GM18951 (cell line): ENCODE measurements around the gene TPPP.
"Not testable (repeated sequence)": the region's sequence is repeated elsewhere in the genome, so short reads cannot be mapped to it uniquely, and the experiment has no call there.

Experiments
- POLR2A ChIP-seq: IDR thresholded peaks from 4 replicates; pipeline ENCODE4 v1.6.1; 2011; ENCODE audit warnings: mild to moderate bottlenecking; ENCODE audit not compliant: insufficient read length, insufficient read depth; ENCODE audit errors: extremely low read depth
- in situ Hi-C: fragments of 300-500 bp; cut with MboI; formaldehyde crosslinking; loops from one replicate; pipeline ENCODE4 v1.12.0; 2022; ENCODE audit warnings: low sequenced_read_pairs, mixed read lengths, inconsistent platforms; ENCODE audit not compliant: unreplicated experiment

Gene TPPP

DNA sequence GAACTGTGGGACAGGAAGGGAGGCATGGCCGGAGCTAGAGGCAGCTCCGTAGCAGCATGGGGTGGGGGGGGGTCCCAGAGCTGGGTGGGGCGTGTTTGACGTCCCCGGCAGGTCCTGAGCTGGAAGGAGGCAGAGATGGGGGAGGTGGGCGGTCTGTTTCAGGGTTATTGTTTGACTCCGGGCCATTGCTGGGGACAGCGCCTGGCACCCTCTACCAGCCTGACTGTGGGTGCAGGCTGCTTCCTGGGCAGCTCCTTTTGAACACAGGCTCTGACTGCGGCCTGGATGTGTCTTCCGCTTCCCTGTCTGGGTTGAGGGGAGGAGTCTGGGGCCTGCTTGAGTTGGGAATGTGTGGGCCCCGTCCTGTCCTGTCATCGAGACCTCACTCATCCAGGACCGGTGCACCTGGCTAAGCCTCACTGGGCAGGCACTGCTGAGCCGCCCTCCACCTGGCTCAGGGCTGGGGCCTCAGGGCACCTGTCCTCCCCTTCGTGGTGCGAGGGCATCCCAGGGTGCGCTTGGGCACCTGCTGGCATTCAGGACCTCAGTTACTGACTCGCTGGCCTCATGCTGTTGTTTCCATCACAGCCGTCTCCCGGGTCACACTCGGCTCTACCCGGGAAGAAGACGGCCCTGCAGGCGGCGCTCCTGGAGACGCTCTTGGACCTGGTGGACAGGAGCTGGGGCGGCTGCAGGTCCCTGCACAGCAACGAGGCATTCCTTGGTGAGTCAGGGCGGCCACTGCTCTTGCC, 54.5 kb downstream of the TPPP start:
- TF ChIP-seq POLR2A = no peak
- in situ Hi-C loops = no loop called here

DNA sequence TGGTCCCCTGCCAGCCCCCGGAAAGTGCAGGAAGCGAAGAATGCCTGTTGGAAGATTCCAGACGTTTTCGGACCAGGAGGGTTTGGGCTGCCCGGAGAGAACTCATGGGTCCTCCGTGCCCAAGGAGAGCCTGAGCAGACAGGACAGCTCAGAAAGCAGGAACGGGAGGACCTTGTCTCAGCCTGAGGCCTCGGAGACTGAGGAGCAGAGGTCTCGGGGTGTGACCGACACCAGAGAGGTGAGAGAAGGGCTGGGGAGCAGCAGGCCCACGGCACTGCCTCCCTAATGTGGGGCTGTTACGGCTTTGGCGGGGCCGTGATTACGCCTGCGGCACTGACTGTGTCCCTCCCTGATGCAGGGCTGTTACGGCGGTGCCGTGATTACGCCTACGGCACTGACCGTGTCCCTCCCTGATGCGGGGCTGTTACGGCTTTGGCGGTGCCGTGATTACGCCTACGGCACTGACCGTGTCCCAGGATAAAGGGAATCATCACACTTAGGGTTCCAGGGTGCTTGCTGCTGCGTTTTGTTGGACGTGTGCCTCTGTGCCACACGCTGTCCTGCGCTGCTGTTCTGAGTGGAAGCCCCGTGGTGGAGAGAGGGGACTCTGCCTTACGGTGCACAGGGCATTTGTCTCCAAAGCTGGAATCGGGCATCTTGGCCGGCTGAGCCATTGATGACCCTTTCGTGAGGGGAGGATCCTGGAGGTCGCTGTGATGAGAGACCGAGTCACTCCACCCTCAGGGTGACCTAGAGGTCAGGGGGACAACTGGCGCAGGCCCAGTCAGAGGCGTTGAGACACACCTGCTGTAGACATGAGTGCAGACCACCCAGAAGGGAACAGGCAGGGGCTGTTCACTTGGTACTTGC, 55.3 kb downstream of the TPPP start:
- in situ Hi-C loops = no loop called here
- no peak for TF ChIP-seq POLR2A

GRCh38 chr5:636951-637350, 56.2 kb downstream of the TPPP start:
- no peak for TF ChIP-seq POLR2A
- in situ Hi-C loops = no loop called here

DNA sequence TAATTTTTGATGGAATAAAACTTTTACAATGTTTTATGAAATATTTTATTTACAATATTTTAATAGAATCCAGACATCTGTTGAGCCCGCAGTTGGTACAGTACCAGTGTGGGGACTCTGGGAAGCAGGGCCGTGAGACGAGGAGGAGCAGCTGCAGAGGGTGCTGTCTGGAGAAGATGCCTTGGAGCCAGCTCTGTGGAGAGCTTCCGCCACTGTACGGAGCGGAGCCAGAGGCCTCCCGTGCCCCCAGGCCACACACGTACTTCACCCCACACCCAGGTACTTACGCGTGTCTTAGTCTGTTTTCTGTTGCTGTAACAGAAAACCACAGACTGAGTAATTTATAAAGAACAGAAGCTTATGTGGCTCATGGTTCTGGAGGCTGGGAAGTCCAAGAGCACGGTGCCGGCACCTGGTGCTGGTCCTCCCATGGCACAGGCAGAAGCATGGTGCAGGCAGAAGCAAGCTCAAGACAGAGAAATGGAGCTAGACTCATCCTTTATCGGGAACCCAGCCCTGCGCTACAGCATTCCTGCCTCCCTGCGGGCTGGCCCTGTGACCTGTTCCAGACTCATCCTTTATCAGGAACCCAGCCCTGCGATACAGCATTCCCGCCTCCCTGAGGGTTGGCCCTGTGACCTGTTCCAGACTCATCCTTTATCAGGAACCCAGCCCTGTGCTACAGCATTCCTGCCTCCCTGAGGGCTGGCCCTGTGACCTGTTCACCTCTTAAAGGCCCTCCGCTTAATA, 57.7 kb downstream of the TPPP start:
- no peak for TF ChIP-seq POLR2A
- in situ Hi-C loops = no loop called here

GRCh38 chr5:634191-634590, 59.0 kb downstream of the TPPP start:
- TF ChIP-seq POLR2A = no peak
- in situ Hi-C loops = no loop called here

DNA sequence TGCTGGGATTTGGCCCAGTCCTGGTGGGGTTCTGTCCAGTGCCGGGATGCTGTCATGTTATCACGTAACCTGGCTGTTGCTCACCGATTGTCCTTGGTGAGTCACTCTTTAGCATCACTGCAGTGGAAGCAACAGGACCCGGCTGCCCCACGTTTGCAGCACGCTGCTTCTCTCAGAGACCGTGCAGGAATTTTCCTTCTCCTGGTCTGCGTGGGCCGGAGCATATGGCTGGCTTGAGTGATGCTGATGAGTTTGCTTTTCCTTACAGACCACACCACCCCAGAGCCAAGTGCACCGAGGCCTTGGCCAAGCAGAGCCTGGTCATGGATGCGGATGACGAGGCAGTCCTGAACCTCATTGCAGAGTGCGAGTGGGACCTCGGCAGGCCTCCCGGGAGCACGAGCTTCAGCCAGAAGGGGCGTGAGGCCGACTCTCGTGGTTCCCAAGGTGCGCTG, 59.6 kb downstream of the TPPP start:
- TF ChIP-seq POLR2A = no peak
- in situ Hi-C loops = no loop called here

GRCh38 chr5:628351-629205, 64.6 kb downstream of the TPPP start:
- in situ Hi-C loops = not testable (repeated sequence)

DNA sequence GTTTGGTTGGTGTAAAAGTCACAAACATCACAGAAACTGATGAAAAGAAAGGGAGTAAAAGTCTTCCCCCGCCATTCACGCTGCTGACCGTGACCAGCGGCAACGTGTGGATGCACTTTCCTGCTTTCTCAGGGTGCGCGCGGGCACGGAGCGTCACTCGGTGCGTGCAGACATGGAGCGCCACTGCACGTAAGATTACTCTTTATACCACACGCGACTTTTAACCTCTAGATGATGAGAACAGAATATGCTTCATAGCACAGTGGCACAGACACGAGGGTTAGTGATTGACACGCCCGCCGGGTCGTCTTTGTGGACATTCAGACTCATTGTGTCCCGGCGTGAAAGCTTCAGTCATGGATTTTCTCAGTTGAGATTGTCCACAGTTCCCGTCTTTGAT, 65.3 kb downstream of the TPPP start:
- no peak for TF ChIP-seq POLR2A
- in situ Hi-C loops = no loop called here

DNA sequence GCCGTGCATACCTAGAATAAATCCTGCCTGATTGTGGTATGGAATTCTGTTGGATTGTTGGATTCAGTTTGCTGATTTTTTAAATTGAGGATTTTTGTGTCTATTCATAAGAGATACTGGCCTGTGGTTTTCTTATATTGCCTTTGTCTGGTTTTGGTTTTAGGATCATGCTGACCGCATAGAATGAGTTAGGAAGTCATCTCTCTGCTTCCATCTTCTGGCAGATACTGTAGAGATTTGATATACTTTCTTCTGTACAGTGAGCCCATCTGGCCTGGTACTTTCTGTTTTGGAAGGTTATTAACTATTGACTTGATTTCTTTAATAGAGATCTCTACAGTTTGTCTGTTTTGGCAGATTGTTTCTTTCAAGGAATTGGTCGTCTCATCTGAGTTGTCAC, 66.3 kb downstream of the TPPP start:
- in situ Hi-C loops = no loop called here

DNA sequence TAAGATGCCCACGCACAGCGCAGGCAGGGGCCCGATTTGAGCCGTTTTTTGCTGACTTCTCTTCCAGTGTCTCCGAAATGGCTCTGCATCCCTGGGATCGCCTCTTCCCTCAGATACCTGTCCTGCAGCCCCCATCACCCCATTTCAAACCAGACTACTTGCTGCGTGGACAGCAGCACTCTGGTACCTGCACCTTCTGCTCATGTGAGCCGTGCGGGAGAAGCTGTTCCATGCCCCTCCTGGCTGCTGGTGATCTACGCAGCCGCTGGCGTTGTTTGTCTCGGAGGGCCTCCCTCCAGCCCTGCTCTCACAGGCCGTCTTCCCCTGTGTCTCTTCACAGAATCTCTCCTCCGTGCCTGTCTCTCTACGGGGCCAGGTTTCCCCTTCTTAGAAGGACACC, 67.6 kb downstream of the TPPP start:
- in situ Hi-C loops = no loop called here

More for the DNA sequence above, 66.3 kb downstream of the TPPP start:
- no peak for TF ChIP-seq POLR2A

GRCh38 chr5:624951-625230, 68.3 kb downstream of the TPPP start:
- TF ChIP-seq POLR2A = no peak
- in situ Hi-C loops = no loop called here

More for the DNA sequence above, 67.6 kb downstream of the TPPP start:
- no peak for TF ChIP-seq POLR2A

DNA sequence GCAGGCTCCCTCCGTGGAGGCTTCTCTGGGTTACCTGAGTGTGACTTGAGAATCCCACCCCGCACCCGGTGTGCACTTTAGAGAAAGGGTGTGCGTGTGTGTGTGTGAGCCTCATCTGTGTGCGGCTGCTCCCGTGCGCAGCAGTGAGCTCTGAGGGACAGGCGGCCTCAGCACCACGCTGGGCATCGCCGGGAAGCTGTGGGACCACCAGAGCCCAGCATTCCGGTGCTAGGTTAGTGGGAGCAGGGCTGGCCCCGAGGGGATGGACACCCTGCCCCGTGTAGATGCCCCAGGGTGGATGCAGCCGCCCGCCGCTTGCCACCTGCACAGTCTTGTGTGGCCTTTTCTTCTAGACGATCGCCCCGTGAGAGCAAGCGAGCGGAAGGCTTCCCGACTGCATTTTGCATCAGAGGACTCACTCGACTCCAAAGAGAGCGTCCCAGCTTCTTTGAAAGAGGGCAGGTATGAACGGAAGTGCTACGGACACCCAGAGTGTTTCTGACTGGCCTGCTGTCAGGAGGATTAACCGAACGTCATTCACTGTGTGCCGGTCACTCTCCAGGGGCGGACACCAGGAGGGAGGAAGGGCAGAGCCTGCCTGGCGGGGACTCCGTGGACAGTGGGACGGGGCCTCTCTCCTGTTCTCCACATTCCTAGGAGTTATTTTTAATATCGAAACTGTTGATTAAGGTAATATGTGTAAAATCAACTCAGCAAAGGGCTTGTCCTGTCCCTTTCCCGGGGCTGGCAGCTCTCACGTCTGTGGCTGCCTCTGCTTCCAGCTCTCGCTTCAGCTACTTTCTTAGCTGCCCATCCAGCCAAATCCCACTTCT, 68.8 kb downstream of the TPPP start:
- in situ Hi-C loops = no loop called here
- TF ChIP-seq POLR2A = no peak

GRCh38 chr5:623531-623930, 69.6 kb downstream of the TPPP start:
- in situ Hi-C loops = no loop called here
- TF ChIP-seq POLR2A = no peak
